NCI-H510A (cell line): ENCODE data around the gene ADAMTS3.
"Not testable (repeated sequence)": the region's sequence is repeated elsewhere in the genome, so short reads cannot be mapped to it uniquely, and the experiment has no call there.

Source experiments
- DNase-seq: peaks from one replicate; lab custom pipeline; 2025; lab: John Stamatoyannopoulos, UW

ADAMTS3 gene

DNA sequence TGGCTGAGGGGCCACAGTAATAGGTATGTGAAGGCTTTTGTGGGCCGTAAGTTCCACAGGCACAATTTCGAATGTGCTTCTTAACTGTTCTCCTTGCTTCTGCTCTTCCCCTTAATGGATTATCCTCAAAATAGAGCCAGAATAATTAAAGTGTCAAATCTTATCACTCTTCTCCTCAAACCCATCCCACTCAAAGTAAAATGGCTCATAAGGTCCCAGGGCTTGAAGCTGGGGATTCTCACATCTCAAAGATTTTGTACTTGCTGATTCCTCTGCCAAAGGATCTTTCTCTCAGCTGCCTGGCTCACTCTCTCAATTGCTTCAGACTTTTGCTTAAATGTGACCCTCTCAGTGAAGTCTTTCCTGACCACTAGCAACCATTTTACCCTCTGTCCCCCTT is 16.6 kb downstream of the ADAMTS3 start:
- DNase-seq: no peak

DNA sequence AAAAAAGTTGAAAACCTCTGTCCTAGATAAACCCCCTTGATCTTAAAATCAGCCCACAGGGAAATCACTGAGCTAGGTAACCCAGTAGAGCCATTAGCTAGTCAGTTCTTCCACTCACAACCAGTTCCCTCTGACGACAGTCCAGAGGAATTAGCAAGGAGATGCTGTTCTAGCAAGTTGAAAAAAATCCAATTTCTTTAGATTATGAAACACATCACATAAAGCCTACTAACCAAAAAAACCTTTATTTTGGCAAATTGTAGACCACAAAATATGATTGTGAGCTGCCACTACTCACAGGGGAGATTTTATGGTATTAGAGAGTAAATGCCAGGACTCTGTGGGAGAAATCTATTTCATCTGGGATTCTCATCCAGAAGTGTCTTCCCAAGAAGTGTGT is 22.6 kb downstream of the ADAMTS3 start:
- no peak for DNase-seq

DNA sequence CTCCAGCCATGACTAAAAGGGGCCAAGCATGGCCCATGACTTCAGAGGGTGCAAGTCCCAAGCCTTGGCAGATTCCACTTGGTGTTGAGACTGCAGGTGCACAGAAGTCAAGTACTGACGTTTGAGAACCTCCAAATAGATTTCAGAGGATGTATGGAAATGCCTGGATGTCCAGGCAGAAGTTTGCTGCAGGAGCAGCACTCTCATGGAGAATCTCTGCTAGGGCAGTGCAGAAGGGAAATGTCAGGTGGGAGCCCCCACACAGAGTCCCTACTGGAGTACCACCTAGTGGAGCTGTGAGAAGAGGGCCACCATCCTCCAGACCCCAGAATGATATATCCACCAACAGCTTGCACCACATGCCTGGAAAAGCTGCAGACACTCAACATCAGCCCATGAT is 28.3 kb downstream of the ADAMTS3 start:
- DNase-seq: not testable (repeated sequence)

DNA sequence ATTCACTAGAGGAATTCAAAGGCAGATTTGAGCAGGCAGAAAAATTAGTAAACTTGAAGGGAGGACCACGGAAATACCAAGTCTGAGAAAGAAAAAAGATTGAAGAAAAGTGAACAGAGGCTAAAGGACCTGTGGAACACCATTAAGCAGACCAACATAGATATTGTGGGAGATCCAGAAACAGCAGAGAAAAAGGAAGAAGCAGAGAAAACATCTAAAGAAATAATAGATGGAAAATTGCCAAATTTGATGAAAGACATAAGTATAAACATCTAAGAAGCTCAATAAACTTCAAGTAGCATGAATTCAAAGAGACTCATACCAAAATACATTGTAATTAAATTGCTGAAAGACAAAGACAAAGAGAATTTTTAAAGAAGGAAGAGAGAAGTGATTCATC is 31.0 kb downstream of the ADAMTS3 start:
- no peak for DNase-seq

DNA sequence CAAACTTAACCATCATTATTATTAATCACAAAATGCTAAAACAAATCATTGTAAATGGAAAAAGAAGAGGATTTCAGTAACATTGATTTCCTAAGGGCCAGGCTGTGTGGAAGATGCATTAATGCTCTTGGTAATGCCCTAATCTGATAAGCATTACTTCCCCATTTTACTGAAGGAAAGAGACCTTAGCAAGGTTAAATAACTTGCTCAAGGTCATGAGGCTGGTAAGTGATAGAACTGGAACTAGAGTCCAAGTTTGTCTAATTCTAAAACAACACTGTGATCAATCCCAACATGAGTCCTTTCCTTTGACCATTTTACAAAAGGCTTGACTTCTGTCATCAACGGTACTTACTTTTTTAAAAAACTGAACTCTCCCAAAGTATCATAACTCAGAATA is 32.6 kb downstream of the ADAMTS3 start:
- no peak for DNase-seq

DNA sequence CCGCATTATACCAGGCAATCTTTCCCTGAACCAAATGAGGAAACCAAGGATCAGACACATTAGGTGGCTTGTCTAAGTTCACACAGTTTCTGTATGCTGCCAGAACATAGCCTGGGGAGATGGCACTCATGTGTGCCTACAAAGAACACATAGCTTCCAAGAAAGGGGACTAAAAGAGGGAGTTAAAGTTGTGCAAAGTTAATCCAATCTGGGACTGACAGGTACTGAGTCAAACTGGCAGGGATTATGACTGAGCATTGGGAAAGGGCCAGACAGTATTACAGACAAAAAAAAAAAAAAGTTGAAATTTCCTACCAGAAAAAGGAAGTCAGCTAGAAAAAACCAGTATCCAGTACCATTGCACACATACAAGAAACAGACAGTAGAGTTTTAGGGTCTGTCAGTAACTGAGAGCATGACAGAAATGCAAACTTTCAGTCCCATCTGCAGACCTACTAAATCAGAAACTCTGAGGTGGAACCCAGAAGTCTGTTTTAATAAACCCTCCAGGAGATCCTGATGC is 37.2 kb downstream of the ADAMTS3 start:
- DNase-seq: no peak

DNA sequence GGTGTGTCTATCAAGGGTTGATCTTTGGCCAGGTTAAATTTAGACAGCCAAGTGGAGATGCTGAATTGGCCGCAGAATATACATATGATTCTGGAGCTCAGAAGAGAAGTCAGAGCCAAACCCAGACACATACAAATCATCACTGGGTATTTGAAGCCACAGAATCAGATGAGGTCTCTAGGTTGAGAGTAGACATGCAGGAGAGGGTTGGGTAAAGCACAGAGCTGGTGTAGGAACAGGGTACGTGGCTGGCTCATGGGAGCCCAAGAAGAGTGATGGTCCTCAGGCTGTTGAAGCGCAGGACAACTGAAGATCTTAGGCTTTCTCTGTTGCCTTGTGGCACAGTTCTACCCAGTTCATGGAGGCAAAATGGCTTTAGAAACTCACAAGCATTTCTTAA is 37.7 kb downstream of the ADAMTS3 start:
- DNase-seq: no peak

DNA sequence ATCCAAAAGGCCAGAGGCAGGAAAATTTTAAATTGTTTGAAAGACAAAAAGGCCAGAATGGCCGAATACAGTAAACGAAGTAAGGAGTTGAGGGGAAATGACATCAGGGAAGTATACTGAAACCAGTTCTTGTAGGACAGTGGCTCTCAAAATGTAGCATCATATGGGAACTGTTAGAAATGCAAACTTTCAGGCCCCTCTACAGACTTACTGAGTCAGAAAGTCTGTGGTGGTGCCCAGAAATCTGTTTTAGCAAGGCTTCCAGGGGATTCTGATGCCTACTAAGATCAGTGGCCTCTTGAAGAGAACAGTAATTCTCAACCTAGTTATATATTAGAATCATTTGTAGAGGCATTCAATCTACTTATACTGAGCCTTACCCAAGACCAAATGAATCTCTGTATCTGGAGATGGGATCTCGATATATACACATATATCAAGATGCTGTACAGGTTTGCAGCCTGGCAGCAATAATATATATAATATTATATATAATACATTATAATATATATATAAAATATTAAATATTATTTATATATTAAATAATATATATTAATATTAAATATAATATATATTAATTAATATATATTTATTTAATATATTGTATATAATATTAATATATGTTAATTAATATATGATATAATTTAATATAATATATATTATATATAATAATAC is 39.7 kb downstream of the ADAMTS3 start:
- no peak for DNase-seq

DNA sequence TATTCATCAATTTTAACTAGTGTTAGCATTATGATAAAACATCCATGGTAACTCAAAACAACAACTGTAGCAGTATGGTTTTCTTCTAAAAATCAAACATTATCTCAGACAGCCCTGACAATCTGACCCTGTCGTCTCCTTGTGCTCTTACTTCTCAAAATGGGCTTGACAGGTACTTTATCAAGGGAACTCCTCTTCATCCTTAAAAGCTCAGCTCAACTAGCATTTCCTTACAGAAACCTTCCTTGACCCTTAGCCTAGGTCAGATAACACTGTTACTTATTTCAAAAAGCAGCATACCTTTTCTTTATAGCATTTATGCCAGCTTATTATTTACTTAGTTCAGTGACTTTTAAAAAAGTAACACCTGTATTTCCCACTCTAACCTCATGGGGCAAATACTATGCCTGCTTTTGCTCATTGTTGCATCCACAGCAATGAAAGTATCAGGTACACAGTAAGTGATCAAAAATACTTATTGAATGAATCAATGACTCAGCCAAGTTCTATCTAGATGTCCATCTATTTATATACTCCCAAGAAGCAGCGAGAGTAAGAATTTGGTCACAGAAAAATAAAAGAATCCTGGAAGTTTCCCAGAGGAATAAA is 41.9 kb downstream of the ADAMTS3 start:
- DNase-seq: no peak

DNA sequence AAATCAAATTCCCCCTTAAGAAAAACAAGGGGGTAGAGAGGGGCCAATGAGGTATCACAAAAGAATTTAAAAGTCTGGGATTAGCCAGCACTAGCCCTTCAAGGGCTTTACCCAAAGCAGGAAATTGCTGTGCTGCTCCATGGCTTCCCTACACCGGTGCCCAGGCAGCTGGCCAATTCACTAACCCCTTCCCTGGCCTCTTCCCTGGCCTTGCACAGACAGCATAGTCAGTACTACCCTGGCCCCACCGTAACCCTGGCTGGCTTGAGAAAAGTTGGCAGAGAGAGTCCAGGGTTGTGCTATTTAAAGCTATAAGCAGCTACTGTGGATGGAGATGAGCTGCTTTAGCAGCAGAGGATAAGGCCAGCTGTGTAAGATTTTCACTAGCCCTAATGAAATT is 43.1 kb downstream of the ADAMTS3 start:
- no peak for DNase-seq

DNA sequence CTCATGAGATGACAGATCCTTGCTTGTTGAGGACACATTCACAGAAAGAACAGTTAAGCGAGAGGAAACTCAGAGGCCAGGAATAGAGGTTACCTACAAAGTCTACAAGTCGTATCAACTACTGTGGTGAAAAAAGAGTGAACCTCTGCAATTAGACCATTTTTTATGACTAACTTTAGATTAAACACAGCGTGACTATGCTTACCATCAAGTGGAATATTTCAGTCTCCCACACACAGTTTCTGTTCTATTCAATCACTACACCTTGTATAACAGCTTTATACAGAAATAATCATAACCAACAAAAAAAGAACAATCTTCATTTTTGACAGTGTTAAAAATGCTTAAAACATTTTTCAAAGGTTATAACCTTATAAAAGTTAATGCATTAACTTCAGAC is 46.6 kb downstream of the ADAMTS3 start:
- no peak for DNase-seq

DNA sequence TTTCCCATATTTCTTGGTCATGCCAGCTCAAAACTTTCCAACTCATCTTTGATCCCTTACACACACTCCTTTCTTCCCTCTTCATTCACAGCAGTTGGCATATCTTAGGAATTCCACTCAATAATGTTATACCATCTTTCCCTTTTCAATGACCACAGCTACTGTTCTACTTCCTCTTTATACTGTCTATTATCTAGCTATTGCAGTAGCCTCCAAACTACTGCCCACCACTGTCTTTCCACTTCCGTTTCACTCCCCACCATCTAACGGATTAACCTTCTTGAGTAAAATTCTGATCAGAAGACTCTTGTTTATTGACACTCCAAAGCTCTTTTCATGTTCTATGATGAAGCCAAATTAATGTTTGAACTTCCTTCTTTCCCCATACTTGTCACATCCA is 55.8 kb downstream of the ADAMTS3 start:
- DNase-seq: no peak

DNA sequence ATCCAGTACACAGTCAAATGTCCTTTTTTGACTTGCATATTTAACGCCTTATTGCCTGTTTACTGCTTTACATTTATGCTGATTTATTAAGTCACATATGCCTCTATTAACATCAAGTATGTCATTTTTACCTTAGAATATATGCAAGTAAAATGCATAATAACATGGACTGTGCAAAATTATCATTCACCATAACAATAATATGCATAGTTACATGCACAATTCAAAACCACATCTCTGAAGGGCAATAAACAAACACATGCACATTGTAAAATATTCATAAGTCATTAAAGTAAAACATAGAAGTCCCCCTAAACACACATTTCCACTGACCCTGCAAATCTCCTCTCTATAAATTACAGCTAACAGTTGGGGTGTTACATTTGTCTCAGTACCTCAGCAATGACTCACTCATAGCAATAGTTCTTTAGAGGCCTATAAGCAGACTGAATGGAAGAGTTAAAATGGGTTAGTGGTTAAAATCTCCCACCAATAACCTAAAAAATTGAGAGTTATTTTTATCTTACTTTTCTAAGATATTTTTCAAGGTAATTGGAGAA is 61.1 kb downstream of the ADAMTS3 start:
- no peak for DNase-seq

DNA sequence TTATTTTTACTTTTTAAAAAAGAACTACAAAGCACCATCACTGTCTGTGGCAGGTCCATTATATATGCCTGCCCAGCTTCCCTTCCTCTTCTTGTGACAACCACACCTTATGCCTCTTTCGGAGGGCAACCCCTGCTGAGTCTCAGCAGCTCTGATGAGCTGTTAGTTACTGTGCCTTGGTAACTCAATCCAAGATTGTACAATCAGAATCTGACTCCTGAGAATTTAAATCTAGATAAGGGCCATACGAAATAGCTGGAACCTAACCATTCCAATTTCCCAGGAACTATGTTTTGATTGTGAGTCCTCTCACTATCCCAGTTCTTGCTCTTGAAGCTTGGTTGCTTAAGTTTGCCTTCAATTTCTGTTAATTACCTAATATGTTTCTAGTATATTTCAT is 61.9 kb downstream of the ADAMTS3 start:
- no peak for DNase-seq

DNA sequence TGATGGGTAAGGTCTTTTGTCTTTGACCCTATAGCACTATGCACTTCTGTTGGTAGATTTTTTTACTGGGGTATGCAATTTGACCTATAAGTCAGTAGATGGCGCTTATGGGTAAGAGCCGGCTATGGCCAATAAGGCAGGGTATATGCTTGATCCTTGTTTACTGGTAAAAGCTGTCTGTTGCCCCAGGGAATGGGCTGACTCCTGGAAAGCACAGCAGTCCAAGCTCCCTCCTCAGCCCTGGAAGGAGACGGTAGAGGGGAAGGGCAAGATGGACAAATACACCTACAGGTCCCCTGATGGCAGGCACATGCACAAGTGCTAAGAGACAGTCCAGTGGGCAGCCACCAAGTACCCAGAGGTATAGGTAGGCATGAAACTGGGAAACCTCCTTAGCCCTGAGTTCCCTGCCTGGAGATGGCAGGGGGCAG is 63.7 kb downstream of the ADAMTS3 start:
- no peak for DNase-seq

DNA sequence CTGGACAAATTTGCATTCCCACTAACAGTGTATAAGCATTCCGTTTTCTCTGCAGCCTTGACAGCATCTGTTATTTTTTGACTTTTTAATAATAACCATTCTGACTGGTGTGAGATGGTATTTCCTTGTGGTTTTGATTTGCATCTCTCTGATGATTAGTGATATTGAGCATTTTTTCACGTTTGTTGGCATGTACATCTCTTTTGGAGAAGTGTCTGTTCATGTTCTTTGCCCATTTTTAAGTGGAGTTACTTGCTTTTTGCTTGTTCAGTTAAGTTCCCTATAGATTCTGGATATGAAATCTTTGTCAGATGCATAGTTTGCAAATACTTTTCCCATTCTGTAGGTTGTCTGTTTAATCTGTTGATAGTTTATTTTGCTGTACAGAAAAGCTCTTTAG is 68.8 kb downstream of the ADAMTS3 start:
- DNase-seq: no peak

DNA sequence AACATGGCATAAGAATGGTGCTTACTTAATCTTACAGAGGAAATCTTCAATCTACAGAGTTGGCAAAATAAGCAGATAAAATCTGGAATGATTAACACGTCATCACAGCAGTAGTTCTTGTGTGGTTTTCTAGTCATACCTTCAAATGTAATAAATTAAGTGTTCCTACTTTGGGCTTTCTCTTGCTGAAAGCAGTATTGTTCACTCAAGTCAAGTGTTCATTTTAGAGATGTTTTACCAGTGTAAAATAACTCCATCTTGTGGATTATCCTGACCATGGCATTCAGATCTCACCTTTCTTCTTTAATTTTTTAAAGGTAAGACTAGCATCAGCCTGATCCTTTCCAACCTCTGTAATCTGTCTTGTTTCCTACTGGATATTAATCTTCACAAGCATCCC is 72.9 kb downstream of the ADAMTS3 start:
- DNase-seq: no peak

DNA sequence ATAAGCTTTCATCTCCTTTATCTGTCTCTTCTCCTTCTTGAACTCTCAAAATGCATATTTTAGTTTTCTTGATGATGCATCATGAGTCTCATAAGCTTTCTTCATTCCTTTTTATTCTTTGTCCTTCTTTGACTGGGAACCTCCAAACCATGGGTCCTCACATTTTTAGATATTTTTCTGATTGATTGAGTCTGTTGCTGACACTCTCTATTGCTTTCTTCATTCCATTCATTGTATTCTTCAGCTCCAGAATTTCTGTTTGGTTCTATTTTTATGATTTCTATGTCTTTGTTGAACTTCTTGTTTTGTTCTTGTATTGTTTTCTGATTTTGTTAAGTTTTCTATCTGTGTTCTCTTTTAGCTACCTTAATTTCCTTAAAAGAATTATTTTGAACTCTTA is 74.9 kb downstream of the ADAMTS3 start:
- DNase-seq: no peak

DNA sequence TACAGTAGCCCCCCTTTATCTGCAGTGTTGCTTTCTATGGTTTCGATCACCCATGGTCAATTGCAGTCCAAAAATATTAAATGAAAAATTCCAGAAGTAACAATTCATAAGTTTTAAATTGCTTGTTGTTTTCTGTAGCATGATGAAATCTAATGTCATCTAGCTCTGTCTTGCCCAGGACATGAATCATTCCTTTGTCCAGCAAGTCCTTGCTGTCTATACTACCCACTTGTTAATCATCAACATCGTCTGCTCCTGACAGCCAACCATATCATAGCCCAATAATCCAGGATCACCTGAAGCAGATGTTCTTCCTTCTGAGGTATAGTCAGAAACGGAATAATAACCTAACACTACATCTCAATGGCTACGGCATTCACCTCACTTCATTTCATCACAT is 79.8 kb downstream of the ADAMTS3 start:
- no peak for DNase-seq

DNA sequence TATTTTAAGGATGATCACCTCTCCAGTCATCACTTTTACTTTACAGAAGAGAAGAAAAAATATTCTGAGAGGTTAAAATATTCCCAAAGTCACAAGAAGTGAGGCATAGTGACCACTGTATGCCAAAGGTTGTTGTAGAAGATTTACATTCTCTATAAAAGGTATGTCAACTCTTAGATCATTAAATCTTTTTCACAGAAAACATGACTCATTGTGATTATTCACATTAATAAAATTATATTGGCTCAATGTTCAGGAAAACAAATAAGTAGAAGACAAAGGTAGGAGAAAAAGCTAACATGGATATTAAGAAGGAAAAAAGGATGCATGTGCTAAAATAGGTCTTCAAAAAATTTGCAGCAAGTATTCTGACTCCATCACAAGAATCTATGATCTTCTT is 82.0 kb downstream of the ADAMTS3 start:
- DNase-seq: no peak

DNA sequence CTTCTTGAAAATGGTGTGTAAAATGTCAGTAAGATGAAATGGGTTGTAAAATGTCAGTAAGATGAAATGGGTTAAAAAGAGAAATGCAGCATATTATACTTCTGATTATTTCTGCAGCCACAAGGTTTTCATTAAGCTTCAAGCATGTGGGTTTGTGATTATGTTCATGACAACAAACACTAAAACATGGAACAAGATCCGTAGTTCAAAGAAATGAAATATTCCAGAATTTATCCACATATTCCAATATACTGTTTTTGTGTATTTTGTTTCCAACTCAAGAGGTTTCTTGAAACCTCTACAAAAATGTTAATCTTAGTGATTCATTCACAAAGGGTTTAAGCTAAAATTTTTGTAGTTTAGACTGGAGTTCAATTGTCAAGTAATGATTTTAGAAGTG is 84.0 kb downstream of the ADAMTS3 start:
- no peak for DNase-seq

DNA sequence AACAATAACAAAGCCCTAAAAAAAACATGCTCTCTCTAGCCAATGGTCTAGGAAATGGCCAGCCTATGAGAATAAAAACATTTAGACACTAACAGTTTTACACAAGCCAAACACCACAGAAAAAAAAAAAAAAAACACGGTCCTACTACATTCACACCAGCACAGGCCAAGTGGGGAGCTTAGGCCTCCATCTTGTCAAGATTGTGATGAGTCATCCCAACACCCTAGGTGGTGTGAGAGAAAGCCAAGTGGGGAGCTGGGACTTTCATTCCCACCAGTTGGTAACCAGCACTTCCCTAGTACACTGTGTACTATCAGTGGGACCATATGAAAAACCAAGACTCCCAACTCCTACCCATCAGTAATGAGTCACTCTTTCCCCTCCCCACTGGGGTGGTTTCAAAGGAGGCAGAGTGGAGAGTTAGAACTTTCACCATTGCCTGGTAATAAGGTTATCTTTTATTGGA is 95.6 kb downstream of the ADAMTS3 start:
- no peak for DNase-seq

DNA sequence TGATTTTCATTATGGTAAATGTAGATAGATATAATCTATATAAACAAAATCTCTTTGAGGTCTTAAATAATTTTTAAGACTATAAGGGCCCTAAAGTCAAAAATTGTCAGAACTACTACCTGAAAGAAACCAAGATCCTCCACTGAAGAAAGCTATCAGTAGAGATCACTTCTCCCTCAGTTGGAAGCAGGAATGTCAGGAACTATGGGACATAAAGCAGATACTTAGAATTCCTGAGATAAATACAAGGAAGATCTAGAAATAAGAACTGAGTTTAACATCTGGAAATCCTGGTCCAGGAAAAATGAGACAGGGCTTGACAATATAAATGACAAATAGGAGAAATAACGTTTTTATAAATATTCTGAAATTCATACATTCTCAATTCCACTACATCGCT is 97.2 kb downstream of the ADAMTS3 start:
- no peak for DNase-seq
